PC-3 (cell line): Measurements from ENCODE around the gene OBP2B. TPM values are rescaled to one million over a fixed set of nuclear protein-coding genes. Genes with fewer than 3 reads are reported as not detected.

Experiments
- ATAC-seq: fragments of 200-7000 bp; cut with Tn5 transposase; 2 replicates; pipeline ENCODE4 v1.9.1; 2020; ENCODE audit warnings: mild to moderate bottlenecking, moderate library complexity
- BruUV-seq: library from RNA; stranded (reverse); fragments of 400-500 nt; replicated peaks from 2 replicates; lab custom pipeline; 2021; lab: Mats Ljungman, UMichigan
- CTCF ChIA-PET: fragments of 300-600 bp; sonication (Branson Sonifier 250); formaldehyde crosslinking; loops from one replicate; lab custom pipeline; 2022; ENCODE audit warnings: antibody characterized with exemption; lab: Charles Lee
- POLR2A ChIA-PET: fragments of 300-600 bp; sonication (Branson Sonifier 250); formaldehyde crosslinking; loops from one replicate; lab custom pipeline; 2022; ENCODE audit warnings: antibody characterized with exemption; ENCODE audit not compliant: unreplicated experiment; lab: Charles Lee
- DNase-seq: peaks from one replicate; pipeline ENCODE4 v3.0.0-alpha.2; 2015
- H2AFZ ChIP-seq: fragments of 300-600 bp; sonication (generic); 2 replicates; pipeline ENCODE4 v1.6.0; 2016; ENCODE audit warnings: antibody characterized with exemption, low read length
- H3F3A ChIP-seq: fragments of 300-600 bp; sonication (generic); one replicate; pipeline ENCODE4 v1.6.0; 2017; ENCODE audit warnings: antibody characterized with exemption, low read length, control low read depth, mild to moderate bottlenecking; ENCODE audit not compliant: unreplicated experiment
- H3K27ac ChIP-seq: fragments of 300-600 bp; sonication (generic); 2 replicates; pipeline ENCODE4 v1.5.1; 2016; ENCODE audit warnings: mild to moderate bottlenecking, low read length
- H3K27me3 ChIP-seq: fragments of 300-600 bp; sonication (generic); 2 replicates; pipeline ENCODE4 v1.6.1; 2016; ENCODE audit warnings: low read length, mixed read lengths
- H3K36me3 ChIP-seq: fragments of 300-600 bp; sonication (generic); 2 replicates; pipeline ENCODE4 v1.6.1; 2016; ENCODE audit warnings: low read depth, mixed run types, low read length, mixed read lengths
- H3K4me1 ChIP-seq: fragments of 300-600 bp; sonication (generic); 2 replicates; pipeline ENCODE4 v1.5.1; 2016; ENCODE audit warnings: low read length; ENCODE audit not compliant: insufficient read depth
- H3K4me2 ChIP-seq: fragments of 300-600 bp; sonication (generic); 2 replicates; pipeline ENCODE4 v1.6.0; 2016; ENCODE audit warnings: low read length
- H3K4me3 ChIP-seq: fragments of 300-600 bp; sonication (generic); 2 replicates; pipeline ENCODE4 v1.5.1; 2016; ENCODE audit warnings: mild to moderate bottlenecking, low read length, mixed read lengths
- H3K79me2 ChIP-seq: fragments of 300-600 bp; sonication (generic); 2 replicates; pipeline ENCODE4 v1.6.1; 2017; ENCODE audit warnings: low read length, mixed read lengths
- H3K9ac ChIP-seq: fragments of 300-600 bp; sonication (generic); 2 replicates; pipeline ENCODE4 v1.6.0; 2016; ENCODE audit warnings: mild to moderate bottlenecking, low read length
- H3K9me2 ChIP-seq: fragments of 300-600 bp; sonication (generic); replicated peaks from 2 replicates; pipeline ENCODE4 v1.6.1; 2016; ENCODE audit warnings: mixed run types, low read length, mixed read lengths
- H3K9me3 ChIP-seq: fragments of 300-600 bp; sonication (generic); 2 replicates; pipeline ENCODE4 v1.6.1; 2016; ENCODE audit warnings: low read length, mixed read lengths
- H4K20me1 ChIP-seq: fragments of 300-600 bp; sonication (generic); 2 replicates; pipeline ENCODE4 v1.6.1; 2016; ENCODE audit warnings: low read length, mixed read lengths
- CTCF ChIP-seq: fragments of 300-600 bp; sonication (generic); conservative IDR thresholded peaks from 2 replicates; pipeline ENCODE4 v1.5.1; 2017; ENCODE audit warnings: antibody characterized with exemption, low read depth, mild to moderate bottlenecking, low read length
- EZH2 ChIP-seq: fragments of 300-600 bp; sonication (generic); IDR thresholded peaks from one replicate; pipeline ENCODE4 v1.6.1; 2017; ENCODE audit warnings: antibody characterized with exemption, mild to moderate bottlenecking, low read length; ENCODE audit not compliant: unreplicated experiment
- EZH2phosphoT487 ChIP-seq: fragments of 300-600 bp; sonication (generic); IDR thresholded peaks from 2 replicates; pipeline ENCODE4 v1.6.1; 2018; ENCODE audit warnings: mild to moderate bottlenecking, antibody characterized with exemption, low read length, borderline replicate concordance
- intact Hi-C: fragments of 100-400 bp; cut with micrococcal nuclease; formaldehyde crosslinking; loops from 2 replicates; pipeline ENCODE4 v1.9.0; 2023
- total RNA-seq: library from RNA; depleted of rRNA; stranded (reverse); fragments of >200 nt; gene quantifications from 2 replicates; pipeline ENCODE4 v1.2.3, GENCODE V29; 2014

OBP2B gene
- total RNA-seq, 1 experiment from 2014 or later: not detected

- Histone ChIP-seq H4K20me1 (no peaks in the 10 kb centered on the region), H2AFZ (no peak overlapping the region), H3K9me2 (no peaks in the 10 kb centered on the region), H3K4me2 (no peak overlapping the region), H3K9ac (no peak overlapping the region), H3K9me3 (no peaks in the 10 kb centered on the region), H3K4me1 (no peaks in the 10 kb centered on the region), H3K4me3 (no peak overlapping the region), H3K79me2 (no peaks in the 10 kb centered on the region), H3K27me3 (no peaks in the 10 kb centered on the region), H3F3A (no peaks in the 10 kb centered on the region), H3K27ac (no peak overlapping the region), H3K36me3 (no peaks in the 10 kb centered on the region)
- CTCF ChIA-PET: no interaction called here
- BruUV-seq: no TSS peak
- intact Hi-C loops: no loop called here
- TF ChIP-seq EZH2phosphoT487 (no peak), CTCF (no peak), EZH2 (no peak)
- DNase-seq (no peak), ATAC-seq (no peak)
- POLR2A ChIA-PET: no interaction called here
Measured at GRCh38 chr9:133242241-133242640, 33.2 kb upstream of the OBP2B start.

GRCh38 chr9:133239533-133240090 lies 30.6 kb upstream of the OBP2B start:
- H3K9ac ChIP-seq: no peak overlapping the region
- H3K36me3 ChIP-seq: no peaks in the 10 kb centered on the region
- H2AFZ ChIP-seq: no peak overlapping the region
- TF ChIP-seq EZH2phosphoT487: no peak
- TF ChIP-seq CTCF: no peak
- TF ChIP-seq EZH2: no peak
- BruUV-seq: no TSS peak
- H3K9me2 ChIP-seq: no peaks in the 10 kb centered on the region
- no peaks in the 10 kb centered on the region for H3K4me1 ChIP-seq
- H3K4me3 ChIP-seq: no peak overlapping the region
- ATAC-seq (no peak), DNase-seq (no peak)
- no peaks in the 10 kb centered on the region for H3F3A ChIP-seq
- H3K27ac ChIP-seq: no peak overlapping the region
- no peaks in the 10 kb centered on the region for H3K27me3 ChIP-seq
- ChIA-PET CTCF (no interaction called here), POLR2A (no interaction called here)
- no peak overlapping the region for H3K4me2 ChIP-seq
- no peaks in the 10 kb centered on the region for H4K20me1 ChIP-seq
- no peaks in the 10 kb centered on the region for H3K79me2 ChIP-seq
- intact Hi-C loops: no loop called here
- H3K9me3 ChIP-seq: no peaks in the 10 kb centered on the region

- Histone ChIP-seq H3K9ac (no peak overlapping the region), H3K27me3 (no peaks in the 10 kb centered on the region), H3K4me3 (no peak overlapping the region), H3K9me3 (no peaks in the 10 kb centered on the region), H4K20me1 (no peaks in the 10 kb centered on the region), H3K36me3 (no peaks in the 10 kb centered on the region), H2AFZ (no peak overlapping the region), H3F3A (no peaks in the 10 kb centered on the region), H3K79me2 (no peaks in the 10 kb centered on the region), H3K4me2 (no peak overlapping the region), H3K4me1 (no peaks in the 10 kb centered on the region), H3K9me2 (no peaks in the 10 kb centered on the region), H3K27ac (no peak overlapping the region)
- DNase-seq (peak; percentile 37), ATAC-seq (no peak; the same call in 1 of the 2 replicates)
- CTCF ChIA-PET: interaction anchor here (0.7 kb wide), 1 partner anchor 92 kb away, joined by 3 read pairs; no protein-coding TSS in a partner anchor
- peak; percentile 57 for TF ChIP-seq CTCF
- TF ChIP-seq EZH2: no peak
- no peak for TF ChIP-seq EZH2phosphoT487
- POLR2A ChIA-PET: no interaction called here
- intact Hi-C loops: no loop called here
- no TSS peak for BruUV-seq
Measured at GRCh38 chr9:133238851-133239532, 29.9 kb upstream of the OBP2B start.
